GM19467 (cell line): ENCODE measurements around the gene EIPR1.

Experiments used
- ATAC-seq: cut with Tn5 transposase; IDR thresholded peaks from one replicate; pipeline ENCODE4 v1.9.1; 2021; ENCODE audit warnings: mild to moderate bottlenecking, moderate library complexity; ENCODE audit not compliant: unreplicated experiment

EIPR1 gene

GRCh38 chr2:3309496-3310355, 67.9 kb downstream of the EIPR1 start:
- ATAC-seq = no peak

- no peak for ATAC-seq
These were observed 69.7 kb downstream of the EIPR1 start for GRCh38 chr2:3307901-3308300.

GRCh38 chr2:3307236-3307635, 70.4 kb downstream of the EIPR1 start:
- no peak for ATAC-seq

GRCh38 chr2:3305952-3306351, 71.7 kb downstream of the EIPR1 start:
- ATAC-seq = no peak

- no peak for ATAC-seq
These were observed 72.2 kb downstream of the EIPR1 start for GRCh38 chr2:3305431-3305830.

- peak; percentile 97 for ATAC-seq
These were observed 73.8 kb downstream of the EIPR1 start for GRCh38 chr2:3303583-3304406.

- ATAC-seq = peak; percentile 8
These were observed 74.7 kb downstream of the EIPR1 start for GRCh38 chr2:3302751-3303582.

- ATAC-seq = no peak
These were observed 75.2 kb downstream of the EIPR1 start for GRCh38 chr2:3302421-3302750.

GRCh38 chr2:3301001-3301400, 76.6 kb downstream of the EIPR1 start:
- no peak for ATAC-seq

- ATAC-seq = no peak
These were observed 77.2 kb downstream of the EIPR1 start for GRCh38 chr2:3300224-3300995.

- no peak for ATAC-seq
These were observed 77.9 kb downstream of the EIPR1 start for GRCh38 chr2:3299703-3300102.

- ATAC-seq = no peak
These were observed 78.5 kb downstream of the EIPR1 start for GRCh38 chr2:3299130-3299529.

- ATAC-seq = no peak
These were observed 79.4 kb downstream of the EIPR1 start for GRCh38 chr2:3298191-3298590.

GRCh38 chr2:3297523-3297922, 80.1 kb downstream of the EIPR1 start:
- ATAC-seq = no peak

GRCh38 chr2:3296182-3296972, 81.2 kb downstream of the EIPR1 start:
- no peak for ATAC-seq

GRCh38 chr2:3294493-3294892, 83.1 kb downstream of the EIPR1 start:
- ATAC-seq = no peak

- ATAC-seq = no peak
These were observed 83.5 kb downstream of the EIPR1 start for GRCh38 chr2:3294069-3294468.

- no peak for ATAC-seq
These were observed 84.4 kb downstream of the EIPR1 start for GRCh38 chr2:3293221-3293620.

GRCh38 chr2:3292416-3292815, 85.2 kb downstream of the EIPR1 start:
- no peak for ATAC-seq

- ATAC-seq = no peak
These were observed 85.9 kb downstream of the EIPR1 start for GRCh38 chr2:3291750-3292149.
